Activated naive CD4-positive, alpha-beta T cell treated with anti-CD3 and anti-CD28 coated beads, Interleukin-2, amount 50 U/mL, for 16 hours (primary cell): Measurements from ENCODE around the gene MYO18B.

ENCODE experiments used
- DNase-seq: peaks from one replicate; pipeline ENCODE4 v3.0.0-alpha.2; 2020

Gene MYO18B

DNA sequence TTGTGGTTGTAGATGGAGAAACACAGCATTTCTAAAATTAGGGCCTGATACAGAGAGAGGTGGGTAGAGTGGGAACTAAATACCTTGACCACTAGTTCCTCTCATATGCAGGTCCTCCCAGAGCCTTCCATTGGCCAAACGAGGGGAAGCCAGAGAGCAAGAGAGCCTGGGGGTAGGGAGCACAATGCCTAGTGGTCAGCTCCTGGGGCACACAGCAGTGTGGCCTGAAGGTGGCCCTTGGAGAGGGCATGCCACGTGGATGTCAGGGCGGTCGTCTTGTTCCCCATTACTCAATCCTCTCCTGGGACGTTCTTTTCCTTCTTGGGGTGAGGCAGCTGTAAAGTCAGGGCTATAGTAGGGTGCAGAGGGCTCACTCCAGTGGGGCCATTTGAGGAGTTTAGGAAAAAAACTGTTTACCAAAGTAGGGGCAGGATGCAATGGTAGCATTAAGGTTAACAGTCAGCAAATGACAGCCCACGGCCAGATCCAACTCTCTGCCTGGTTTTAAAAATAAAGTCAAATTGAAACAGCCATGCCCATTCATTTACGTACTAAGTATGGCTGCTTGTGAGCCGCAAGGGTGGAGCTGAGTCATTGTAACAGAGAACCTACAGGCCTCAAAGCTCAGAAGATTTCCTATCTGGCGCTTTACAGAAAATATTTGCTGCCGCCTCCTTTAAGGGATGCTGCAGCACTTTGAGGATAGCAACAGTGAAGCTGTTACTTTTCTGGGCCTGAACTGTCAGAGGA lies 7.6 kb downstream of the MYO18B start:
- no peak for DNase-seq

DNA sequence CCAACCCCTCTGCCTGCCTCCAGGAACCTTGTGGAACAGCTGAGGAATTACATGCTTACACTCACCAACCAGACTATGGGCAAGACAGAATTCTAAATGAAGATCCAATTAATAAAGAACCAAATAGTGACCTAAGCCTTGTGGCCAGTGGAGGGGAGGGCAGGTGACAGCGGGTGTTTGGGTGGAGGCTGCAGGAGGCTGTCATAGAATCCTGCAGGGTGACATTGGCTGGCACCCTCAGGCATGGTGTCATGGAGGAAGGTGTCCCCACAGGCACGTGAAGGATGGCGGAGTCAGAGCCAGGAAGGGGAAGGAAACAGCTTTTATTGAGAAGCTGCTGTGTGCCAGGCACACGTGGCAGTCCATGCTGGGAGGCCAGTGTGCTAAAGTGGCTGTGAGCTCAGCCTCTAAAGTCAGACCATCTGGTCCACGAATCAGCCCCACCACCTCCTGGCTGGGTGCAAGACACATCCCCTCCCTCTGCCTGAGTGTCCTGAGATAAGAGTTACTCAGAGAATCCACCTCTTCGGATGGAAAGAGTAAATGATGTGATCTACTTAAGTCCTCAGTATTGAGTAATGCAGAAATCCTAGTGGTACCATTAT lies 8.7 kb downstream of the MYO18B start:
- DNase-seq, result no peak

DNA sequence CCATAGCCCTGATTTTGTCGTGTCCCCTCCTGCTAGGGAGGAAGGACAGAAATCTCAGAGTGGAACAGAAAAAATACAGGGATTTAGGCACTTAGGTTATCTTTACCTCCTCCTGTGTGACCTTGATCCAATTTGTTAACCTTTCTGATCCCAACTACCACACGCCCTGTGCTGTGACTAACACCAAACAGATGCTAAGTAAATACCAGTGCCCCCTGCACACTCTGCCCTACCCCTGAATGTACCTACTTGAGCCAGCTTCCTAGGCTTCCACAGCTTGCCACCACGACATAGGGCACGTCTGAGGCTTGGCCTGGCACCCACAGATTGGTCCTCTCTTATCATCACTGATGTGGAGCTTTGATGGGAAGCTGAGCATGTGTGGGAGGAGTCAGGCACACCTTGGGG lies 9.2 kb downstream of the MYO18B start:
- no peak for DNase-seq

DNA sequence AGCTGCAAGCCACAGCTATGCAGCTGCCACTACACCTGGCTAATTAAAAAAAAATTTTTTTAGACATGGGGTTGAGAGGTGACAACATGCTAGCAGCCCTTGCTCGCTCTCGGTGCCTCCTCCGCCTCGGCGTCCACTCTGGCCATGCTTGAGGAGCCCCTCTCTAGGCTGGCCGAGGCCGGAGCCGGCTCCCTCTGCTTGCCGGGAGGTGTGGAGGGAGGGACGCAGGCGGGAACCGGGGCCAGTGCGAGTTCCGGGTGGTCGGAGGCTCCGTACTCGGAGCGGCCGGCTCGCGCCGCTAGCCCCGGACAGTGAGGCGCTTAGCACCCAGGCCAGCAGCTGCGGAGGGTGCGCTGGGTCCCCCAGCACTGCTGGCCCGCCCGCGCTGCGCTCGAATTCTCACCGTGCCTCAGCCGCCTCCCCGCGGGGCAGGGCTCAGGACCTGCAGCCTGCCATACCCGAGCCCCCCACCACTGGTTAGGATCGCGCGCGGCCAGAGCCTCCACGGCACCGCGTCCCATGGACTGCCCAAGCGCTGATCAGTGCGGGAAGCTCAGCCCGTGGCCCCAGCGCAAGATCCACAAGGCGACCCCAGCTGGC lies 10.7 kb downstream of the MYO18B start:
- no peak for DNase-seq

DNA sequence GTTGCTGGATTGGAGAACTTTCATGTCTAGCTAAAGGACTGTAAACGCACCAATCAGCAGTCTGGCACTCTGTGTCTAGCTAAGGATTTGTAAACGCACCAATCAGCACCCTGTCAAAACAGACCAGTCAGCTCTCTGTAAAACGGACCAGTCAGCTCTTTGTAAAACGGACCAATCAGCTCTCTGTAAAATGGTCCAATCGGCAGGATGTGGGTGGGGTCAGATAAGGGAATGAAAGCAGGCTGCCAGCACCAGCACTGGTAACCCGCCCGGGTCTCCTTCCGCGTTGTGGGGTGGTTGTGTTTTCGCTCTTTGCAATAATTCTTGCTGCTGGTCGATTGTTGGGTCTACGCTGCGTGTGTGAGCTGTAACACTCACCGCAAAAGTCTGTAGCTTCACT lies 11.3 kb downstream of the MYO18B start:
- DNase-seq, result no peak

DNA sequence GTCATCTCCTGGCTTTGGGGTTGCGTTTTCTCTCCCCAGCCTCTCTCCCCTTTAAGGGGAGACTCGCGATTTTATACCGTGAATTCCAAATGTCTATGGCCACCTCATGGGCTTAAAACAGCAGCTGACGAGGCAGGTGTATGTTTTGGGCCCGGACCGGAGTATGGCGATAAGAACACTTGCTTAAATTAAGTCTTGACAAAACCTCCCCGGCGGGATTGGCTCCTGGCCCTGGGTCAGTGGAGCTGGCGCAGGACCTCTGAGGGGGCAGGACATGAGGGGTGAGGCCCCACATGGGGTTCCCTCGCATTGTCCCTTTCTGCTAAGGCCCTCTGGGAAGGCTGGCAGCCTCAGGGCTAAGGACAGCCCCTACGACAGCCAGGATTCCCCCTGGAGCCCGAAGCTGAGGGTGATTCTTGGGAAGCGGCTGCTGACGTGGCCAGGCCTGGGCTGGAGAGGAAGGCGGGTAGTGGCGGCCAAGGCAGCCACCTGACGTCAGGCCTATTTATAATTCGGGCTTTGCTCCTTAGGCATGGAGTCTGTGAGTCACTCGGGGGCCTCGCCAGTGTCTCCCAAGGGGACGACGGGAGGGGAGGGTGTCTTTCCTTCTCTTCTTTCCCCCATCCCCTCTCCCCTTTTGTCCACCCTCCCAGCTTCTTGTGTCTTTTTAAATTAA lies 12.7 kb downstream of the MYO18B start:
- DNase-seq, result no peak

DNA sequence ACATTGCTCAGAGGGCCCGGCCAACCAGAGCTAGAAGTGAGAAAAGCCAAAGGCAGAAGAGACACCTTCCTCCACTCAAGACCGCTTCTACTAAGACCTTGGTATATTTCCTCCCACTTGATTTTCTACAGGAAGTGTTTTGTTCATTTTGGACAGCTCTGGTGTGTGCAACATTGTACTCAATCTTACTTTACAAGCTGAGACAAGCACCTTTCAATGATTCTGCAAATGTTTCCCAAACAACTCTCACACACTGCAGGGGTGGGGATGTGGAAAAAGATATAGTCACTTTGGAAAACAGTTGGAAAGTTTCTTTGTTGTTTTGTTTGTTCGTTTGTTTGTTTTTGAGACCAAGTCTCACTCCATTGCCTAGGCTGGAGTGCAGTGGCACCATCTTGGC lies 15.7 kb downstream of the MYO18B start:
- DNase-seq, result no peak

DNA sequence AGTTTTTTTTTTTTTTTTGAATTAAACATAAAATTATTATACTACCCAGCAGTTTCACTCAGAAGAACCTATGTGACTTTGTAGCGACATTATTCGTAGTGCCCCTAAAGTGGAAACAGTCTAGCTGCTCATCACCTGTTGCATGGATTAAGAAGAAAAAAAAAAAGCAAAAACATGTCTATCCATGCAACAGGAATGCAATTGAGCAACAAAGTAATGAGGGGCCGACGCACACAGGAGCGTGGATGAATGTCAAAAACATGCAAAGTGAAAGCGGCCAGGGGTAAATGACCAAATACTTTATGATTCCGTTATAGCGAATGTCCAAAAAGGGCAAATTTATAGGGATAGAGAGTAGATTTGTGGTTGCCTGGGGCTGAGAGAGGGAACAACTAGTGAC lies 16.3 kb downstream of the MYO18B start:
- DNase-seq, result no peak

DNA sequence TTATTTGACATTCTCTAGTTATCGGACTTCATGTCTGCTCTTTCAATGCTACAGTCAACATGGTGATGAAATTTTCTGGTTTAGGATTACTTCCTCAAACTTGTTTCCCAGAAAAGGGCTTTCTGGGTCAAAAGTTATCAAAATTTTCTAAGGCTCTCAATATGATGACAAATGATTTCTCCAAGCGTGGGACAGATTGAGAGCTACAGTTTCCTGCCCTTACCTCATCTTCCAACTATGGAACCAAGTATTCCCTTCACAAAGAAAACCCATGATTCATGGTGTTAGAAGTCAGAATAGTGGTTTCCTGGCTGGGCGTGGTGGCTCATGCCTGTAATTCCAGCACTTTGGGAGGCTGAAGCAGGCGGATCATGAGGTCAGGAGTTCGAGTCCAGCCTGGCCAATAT lies 17.8 kb downstream of the MYO18B start:
- no peak for DNase-seq

DNA sequence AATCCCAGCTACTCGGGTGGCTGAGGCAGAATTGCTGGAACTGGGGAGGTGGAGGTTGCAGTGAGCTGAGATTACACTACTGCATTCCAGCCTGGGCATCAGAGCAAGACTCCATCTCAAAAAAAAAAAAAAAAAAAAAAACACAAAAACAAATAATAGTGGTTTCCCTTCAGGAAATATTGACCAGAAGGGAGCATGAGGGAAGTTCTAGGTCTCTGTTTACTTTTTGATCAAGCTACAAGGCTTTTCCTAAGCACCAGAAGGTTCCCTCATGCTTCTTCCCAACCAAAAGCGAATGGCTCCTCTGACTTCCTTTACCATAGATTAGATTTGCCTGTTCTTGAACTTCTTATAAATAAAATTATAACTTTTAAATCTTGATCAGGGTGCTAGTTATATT lies 18.3 kb downstream of the MYO18B start:
- DNase-seq, result no peak

DNA sequence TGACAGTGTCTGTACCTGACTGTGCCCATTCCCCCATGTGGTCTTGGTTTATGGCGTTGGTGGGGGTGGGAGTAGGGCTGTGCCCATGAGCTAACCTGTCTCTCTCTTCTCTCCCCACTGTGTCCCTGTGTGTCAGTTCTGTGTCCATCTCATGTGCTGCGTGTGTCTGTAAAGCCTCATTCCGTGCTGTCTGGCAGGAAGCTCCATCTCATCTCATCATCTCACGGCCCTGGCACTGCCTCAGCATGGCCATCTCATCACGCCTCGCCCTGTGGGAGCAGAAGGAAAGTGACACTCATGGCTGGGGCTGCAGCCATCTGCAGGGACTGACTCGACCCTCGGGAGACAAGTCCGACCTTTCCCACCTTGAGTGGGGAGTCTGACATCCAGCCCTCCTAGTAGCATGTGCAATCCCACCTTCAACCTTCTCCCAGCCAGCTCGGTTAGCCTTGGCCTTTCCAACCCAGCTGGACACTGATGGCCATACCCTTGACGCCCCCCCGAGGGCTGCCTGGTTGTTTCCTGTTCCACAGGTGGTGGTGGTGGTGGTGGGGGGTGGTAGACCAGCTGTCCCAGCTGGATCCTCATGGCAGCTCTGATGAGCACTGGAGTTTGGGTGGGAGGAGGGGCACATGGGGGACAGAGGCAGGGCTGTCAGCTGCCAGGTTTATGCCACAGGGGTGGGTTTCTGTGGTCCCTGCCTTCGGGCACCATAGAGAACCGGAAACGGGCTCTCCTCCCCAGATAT lies 19.0 kb downstream of the MYO18B start:
- DNase-seq, result no peak

DNA sequence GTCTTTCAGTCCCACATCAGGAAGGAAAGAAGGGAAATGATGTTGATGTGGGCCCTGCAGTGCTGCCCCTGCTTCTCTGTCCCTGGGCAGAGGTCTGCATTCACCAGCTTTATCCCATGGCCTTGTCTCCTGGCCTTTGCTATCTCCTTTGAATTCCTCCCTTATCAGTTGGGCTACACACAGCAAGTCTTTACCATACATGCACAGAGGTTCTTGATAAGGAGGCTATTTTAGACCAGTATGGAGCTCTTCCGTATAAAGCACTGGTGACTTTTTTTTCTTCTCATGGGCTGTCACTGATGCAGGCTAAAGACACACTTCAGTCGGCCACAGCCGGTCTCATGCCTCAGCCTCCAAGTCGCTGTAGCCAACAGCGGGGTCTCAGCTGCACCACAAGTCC lies 20.2 kb downstream of the MYO18B start:
- no peak for DNase-seq

DNA sequence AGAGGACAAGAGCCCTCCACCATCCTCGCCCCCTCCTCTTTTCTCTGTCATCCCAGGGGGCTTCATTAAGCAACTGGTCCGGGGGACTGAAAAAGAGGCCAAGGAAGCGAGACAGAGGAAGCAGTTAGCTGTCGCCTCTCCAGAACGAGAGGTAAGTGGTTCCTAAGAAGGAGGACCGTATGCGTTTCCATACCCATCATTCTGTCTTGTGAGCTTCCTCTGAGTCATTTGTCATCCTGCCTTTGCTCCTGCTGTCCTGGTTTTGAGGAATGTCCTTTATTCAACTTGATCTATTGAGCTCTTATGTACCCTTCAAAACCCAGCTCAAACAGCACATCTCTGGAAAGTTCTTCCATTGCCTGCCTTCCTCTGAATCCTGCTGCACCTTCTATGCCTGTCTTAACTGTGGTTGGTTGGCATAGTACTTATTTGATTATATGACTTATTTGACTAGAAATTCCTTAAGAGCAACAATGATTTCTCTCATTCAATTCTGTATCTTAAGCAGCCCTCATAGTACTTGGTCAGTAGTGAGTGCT lies 21.3 kb downstream of the MYO18B start:
- DNase-seq, result no peak

DNA sequence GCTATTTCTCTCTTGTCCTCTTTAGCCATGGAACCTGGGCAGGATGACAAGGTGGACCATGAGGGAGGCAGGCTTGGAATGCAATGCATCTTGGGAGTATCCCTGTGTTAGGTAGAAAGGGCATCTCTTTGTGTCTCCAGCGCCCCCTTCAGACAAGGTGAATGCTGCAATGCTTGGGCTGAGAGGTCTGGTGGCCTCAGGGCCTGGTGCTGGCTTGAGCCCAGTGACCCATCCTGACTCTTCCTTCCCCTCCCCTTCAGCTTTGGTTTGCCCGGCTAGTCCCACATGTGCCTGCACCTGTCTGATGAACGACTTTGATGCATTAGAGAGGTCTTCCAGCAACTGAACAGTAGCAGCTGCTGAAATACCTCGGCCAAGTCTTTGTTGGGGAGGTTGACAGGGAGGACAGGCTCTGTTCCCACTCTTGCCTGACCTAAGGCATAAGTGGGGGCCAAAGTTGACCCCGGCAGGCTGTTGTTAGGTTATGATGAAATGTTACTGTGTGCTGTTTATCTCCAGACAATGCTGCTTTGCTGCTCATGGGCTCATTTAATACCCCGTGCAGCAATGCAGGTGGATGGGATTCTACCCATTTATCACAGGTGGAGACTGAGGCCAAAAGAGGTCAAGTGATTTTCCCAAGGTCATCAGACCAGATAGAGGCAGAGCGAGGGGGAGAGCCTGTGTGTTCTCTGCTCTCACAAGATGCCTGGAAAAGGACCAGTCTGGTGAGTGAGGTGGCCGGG lies 22.5 kb downstream of the MYO18B start:
- no peak for DNase-seq

DNA sequence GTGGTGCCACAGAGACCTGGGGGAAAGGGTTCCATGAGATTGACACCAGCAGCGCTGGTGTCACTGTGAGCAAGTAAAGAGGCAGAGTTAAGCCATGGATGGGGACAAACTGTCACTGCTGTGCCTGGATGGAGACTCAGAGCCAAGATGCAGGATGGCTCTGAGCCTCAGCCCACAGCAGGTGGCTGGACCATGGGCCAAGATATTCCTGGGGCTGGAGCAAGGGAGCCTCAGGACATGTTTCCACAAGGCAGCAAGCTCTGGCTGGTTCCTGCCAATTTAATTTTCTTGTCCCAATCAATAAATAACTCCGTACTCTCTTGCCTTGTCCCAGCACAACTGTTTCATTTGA lies 23.0 kb downstream of the MYO18B start:
- DNase-seq, result no peak

DNA sequence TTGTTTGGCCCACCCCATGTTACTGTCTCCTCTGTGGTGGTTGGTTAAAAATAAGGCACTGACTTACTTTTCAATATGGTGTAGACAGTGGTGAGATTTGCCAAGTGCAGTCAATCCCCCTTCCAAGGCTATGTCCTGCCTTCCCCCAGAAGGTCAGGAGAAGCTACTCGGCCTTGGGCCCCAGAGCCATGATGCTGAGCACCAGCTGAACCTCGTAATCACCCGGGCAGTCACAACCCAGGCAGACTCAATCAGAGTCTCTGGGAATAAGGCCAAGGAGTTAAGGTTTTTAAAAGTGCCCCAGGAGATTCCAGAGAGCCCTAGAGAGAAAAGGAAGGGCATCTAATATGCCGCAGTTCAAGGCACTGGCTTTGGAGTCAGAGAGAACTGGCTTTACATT lies 23.8 kb downstream of the MYO18B start:
- no peak for DNase-seq

DNA sequence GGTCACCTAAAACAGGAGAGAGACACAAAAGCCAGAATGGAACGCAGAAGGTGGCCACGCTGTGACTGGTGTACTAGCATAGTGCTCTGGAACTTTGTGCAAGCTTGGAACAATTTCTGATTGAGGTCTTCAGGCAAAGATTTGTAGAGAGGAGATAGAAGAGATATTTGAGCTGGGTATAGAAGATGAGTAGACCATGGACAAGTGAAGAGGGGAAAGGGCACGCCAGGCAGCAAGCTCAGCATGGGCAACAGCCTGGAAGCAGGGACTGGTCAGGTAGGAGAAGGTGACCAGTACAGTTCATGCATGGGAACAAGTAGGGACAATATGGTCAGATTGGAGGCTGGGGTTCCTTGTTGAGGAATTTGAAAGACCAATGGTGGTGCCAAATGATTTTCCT lies 24.4 kb downstream of the MYO18B start:
- DNase-seq, result no peak

DNA sequence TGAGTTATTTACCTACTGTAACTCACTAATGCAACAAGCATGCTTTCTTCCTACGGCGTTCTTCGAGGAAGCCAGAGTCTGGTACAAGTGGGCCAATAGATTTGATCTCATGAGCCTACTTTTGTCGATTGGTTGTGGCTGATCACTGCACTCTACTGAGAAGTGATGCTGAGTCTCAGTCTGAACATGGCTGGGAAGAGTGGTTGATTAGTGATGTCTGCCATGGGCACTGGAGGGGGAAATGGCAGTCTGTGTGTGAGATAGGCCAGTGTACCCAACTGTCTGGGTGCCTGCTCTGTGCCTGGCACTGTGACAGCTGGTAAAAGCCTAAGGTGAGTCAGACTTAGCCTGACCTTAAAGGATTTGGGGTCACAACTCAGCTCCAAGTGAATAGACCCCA lies 28.3 kb downstream of the MYO18B start:
- no peak for DNase-seq

DNA sequence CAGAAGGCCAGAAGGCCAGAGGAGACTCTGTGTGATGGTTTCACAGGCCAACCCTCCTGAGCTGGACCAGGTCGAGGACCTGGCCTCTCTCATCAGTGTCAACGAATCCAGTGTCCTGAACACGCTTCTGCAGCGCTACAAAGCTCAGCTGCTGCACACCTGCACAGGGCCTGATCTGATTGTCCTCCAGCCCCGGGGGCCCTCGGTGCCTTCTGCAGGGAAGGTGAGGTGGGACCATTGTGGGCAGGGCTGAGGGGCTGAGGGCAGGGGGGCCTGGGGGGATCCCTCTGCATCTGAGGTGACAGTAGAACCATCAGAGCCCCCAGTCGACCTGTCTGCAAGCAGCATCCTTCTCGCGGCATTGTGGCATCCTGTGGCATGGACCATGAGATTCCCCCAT lies 30.3 kb downstream of the MYO18B start:
- DNase-seq, result no peak

DNA sequence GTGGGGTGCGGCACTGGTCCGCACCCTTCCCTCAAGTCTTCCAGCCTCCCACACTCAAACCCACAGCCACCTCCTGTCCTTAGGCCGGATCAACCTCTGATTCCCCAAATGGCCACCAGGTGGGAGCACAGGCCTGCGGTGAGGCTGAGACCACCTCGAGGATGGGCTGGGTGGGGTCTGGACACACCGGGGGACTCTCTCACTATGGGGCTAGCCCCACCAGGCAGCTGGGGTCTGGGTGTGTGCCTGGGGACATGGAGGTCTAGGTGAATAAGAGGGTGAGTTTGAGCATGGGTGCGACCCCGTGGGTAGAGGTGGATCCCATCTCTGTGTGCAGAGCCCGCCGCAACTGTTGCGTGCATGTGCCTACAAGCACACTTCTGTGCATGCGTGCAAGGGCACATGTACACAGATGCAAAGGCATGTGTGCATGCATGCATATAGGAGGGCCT lies 32.6 kb downstream of the MYO18B start:
- DNase-seq, result no peak

DNA sequence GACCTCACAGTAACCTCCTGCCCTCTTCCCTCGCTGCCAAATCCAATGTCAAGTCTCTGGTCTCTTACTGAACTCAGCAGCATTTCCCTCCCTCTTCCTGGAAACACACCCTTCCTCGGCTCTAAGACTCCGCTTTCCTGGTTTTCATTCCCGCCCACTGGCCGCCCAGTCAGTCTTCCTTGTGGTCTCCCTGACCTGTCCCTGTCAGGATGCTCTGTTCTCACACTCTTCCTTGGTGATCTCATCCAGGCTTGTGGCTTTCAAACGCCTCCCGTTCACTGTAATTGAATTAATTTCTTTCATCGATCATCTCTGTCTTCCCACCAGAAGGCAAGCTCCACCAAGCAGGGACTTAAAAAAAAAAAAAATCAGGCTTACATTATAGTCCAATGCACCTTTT lies 33.5 kb downstream of the MYO18B start:
- no peak for DNase-seq

DNA sequence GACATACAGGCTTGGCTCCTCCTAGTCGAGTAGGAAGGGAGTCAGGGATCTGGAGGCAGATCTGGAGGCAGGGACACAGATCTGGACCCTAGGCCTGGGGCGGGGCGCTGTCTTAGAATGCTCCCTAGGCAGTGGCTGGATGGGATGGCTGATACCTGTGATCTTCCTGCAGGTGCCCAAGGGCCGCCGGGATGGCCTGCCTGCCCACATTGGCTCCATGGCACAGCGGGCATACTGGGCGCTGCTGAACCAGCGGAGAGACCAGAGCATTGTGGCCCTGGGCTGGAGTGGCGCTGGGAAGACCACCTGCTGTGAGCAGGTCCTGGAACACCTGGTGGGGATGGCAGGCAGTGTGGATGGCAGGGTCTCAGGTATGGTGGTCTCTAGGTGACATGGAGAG lies 35.4 kb downstream of the MYO18B start:
- DNase-seq, result no peak
